Measurements from ENCODE around the gene HPSE2. TPM values are rescaled to one million over a fixed set of nuclear protein-coding genes. Genes with fewer than 3 reads are reported as not detected.

Gene HPSE2
- total RNA-seq, 2 donors from 2014 or later = 1.0 to 1.8 TPM

GRCh38 chr10:98667081-98667480, 568.6 kb downstream of the HPSE2 start:
- Histone ChIP-seq H3K9ac (ENCODE audit: low read depth in 2 of 2, low read length in 2 of 2) (no peak overlapping the region), H3K27me3 (no peaks in the 10 kb centered on the region), H3K9me3 (no peaks in the 10 kb centered on the region), H3K27ac (no peak overlapping the region), H3K36me3 (no peaks in the 10 kb centered on the region), H3K4me3 (no peak overlapping the region), H3K4me1 (no peaks in the 10 kb centered on the region)
- TF ChIP-seq, protein P1, sequence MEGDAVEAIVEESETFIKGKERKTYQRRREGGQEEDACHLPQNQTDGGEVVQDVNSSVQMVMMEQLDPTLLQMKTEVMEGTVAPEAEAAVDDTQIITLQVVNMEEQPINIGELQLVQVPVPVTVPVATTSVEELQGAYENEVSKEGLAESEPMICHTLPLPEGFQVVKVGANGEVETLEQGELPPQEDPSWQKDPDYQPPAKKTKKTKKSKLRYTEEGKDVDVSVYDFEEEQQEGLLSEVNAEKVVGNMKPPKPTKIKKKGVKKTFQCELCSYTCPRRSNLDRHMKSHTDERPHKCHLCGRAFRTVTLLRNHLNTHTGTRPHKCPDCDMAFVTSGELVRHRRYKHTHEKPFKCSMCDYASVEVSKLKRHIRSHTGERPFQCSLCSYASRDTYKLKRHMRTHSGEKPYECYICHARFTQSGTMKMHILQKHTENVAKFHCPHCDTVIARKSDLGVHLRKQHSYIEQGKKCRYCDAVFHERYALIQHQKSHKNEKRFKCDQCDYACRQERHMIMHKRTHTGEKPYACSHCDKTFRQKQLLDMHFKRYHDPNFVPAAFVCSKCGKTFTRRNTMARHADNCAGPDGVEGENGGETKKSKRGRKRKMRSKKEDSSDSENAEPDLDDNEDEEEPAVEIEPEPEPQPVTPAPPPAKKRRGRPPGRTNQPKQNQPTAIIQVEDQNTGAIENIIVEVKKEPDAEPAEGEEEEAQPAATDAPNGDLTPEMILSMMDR (IDR thresholded peaks at IDR 0.05) = no peak
- no peak for DNase-seq
- intact Hi-C loops (cut with DNase I) = no loop called here

GRCh38 chr10:98666276-98666675, 569.4 kb downstream of the HPSE2 start:
- Histone ChIP-seq H3K4me1 (no peaks in the 10 kb centered on the region), H3K36me3 (no peaks in the 10 kb centered on the region), H3K4me3 (no peak overlapping the region), H3K9me3 (no peaks in the 10 kb centered on the region), H3K27me3 (no peaks in the 10 kb centered on the region), H3K27ac (no peak overlapping the region), H3K9ac (ENCODE audit: low read depth in 2 of 2, low read length in 2 of 2) (no peak overlapping the region)
- TF ChIP-seq, protein P1 (IDR thresholded peaks at IDR 0.05) = no peak
- intact Hi-C loops (cut with DNase I) = no loop called here
- DNase-seq = no peak

DNA sequence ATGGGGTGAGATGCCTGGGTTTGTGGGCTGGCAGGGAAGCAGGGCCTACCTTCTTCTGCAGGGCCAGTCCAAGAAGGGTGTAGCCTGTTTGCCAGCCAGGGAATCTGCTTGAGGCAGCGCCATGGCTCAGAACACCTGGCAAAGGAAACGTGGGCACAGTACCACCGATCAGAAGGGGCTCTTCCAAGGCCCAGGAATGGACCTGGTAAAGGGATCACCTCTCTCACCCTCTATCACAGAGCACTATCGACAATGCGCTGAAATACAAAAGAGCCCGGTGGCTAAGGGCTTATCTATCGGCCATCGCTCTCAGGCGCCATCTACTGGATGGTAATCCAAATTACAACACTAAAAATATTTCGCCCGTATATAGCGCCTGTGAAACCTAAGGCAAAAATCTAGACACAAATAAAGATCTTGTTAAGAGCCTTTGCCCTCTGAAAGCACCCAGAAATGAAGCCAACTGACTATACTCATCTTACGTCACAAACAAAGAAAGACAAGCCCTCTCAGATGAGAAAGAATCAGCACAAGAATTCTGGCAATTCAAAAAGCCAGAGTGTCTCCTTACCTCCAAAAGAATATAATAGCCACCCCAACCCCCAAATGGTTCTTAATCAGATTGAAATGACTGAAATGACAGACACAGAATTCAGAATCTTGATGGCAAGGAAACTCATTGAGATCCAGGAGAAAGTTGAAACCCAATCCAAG, 571.2 kb downstream of the HPSE2 start:
- intact Hi-C loops (cut with DNase I) = loop anchor here (5.0 kb wide), 1 partner anchor 197 kb away; no protein-coding TSS in a partner anchor
- DNase-seq = peak; percentile 19

DNA sequence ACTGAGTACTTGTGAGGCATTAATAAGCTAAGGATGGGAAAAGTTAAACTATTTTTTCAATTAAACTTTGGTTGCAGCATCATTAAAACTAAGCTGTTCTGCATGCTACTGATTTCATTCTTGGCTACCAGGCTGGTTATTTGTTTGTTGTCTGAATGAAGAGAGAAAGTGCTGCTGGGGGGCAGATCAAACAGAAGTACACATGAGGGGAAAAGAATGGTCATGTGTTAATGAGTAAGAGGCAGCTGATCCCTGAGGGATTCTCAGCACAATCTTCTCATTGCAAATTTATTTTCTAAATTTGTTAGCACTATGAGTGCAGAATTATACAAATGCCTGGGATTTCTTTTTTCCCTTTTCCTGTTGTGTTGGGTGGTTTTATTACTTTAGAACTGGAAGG, 575.7 kb downstream of the HPSE2 start:
- H3K4me3 ChIP-seq = no peak overlapping the region
- no peaks in the 10 kb centered on the region for H3K27me3 ChIP-seq
- H3K9ac ChIP-seq (ENCODE audit: low read depth in 2 of 2, low read length in 2 of 2) = no peak overlapping the region
- H3K36me3 ChIP-seq = no peaks in the 10 kb centered on the region
- no peak for DNase-seq
- TF ChIP-seq, protein P1 (IDR thresholded peaks at IDR 0.05) = no peak
- no peaks in the 10 kb centered on the region for H3K4me1 ChIP-seq
- no peak overlapping the region for H3K27ac ChIP-seq
- intact Hi-C loops (cut with DNase I) = loop anchor here (5.0 kb wide), 1 partner anchor 193 kb away; no protein-coding TSS in a partner anchor
- H3K9me3 ChIP-seq = no peaks in the 10 kb centered on the region

More for the DNA sequence above, 571.2 kb downstream of the HPSE2 start:
- Histone ChIP-seq H3K27me3 (no peaks in the 10 kb centered on the region), H3K9ac (ENCODE audit: low read depth in 2 of 2, low read length in 2 of 2) (no peak overlapping the region), H3K4me1 (no peaks in the 10 kb centered on the region), H3K9me3 (no peaks in the 10 kb centered on the region), H3K36me3 (no peaks in the 10 kb centered on the region), H3K4me3 (no peak overlapping the region), H3K27ac (no peak overlapping the region)
- TF ChIP-seq, protein P1 (IDR thresholded peaks at IDR 0.05) = peak; percentile 48

DNA sequence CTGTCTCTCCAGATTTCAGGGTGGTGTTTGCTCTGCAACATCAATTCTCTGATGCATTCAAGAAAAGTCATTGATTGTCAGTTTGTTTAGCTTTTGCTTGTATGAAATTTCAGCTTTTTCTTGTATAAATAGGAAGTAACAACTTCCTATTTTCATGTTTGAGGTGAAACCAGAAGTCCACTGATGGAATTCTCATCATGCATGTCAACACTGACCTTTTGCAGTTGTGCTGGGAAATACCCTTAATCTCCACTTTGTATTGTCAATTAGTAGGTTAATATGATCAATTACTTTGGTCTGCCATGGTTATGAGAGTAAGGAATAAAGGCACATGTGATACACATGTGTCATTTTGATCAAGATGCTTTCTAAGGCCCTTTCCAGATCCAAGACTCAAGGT, 580.2 kb downstream of the HPSE2 start:
- TF ChIP-seq, protein P1 (IDR thresholded peaks at IDR 0.05) = no peak
- H3K4me1 ChIP-seq = no peaks in the 10 kb centered on the region

More for the DNA sequence above, 580.2 kb downstream of the HPSE2 start:
- DNase-seq = no peak
- H3K27me3 ChIP-seq = no peaks in the 10 kb centered on the region
- no peaks in the 10 kb centered on the region for H3K36me3 ChIP-seq
- intact Hi-C loops (cut with DNase I) = no loop called here
- no peak overlapping the region for H3K27ac ChIP-seq
- H3K9ac ChIP-seq (ENCODE audit: low read depth in 2 of 2, low read length in 2 of 2) = no peak overlapping the region
- no peaks in the 10 kb centered on the region for H3K9me3 ChIP-seq
- no peak overlapping the region for H3K4me3 ChIP-seq

Data from colonic mucosa (tissue), 4 donors.